ENCODE data around the gene MAPK10.

- no peak for TF ChIP-seq CTCF (IDR thresholded peaks at IDR 0.05)
- TF ChIP-seq POLR2A (IDR thresholded peaks at IDR 0.05) = no peak
Measured at GRCh38 chr4:85946821-85947220, 413.0 kb downstream of the MAPK10 start.
